Activated naive CD8-positive, alpha-beta T cell (primary cell): ENCODE measurements around the gene SLC19A1.

Experiments used
- H3K27ac Mint-ChIP-seq: one replicate; pipeline ENCODE4 v1.8.0; 2021; ENCODE audit warnings: mixed read lengths
- H3K27me3 Mint-ChIP-seq: one replicate; pipeline ENCODE4 v1.8.0; 2021; ENCODE audit warnings: mixed read lengths
- H3K36me3 Mint-ChIP-seq: one replicate; pipeline ENCODE4 v1.8.0; 2021; ENCODE audit warnings: mixed read lengths
- H3K4me1 Mint-ChIP-seq: one replicate; pipeline ENCODE4 v1.8.0; 2021; ENCODE audit warnings: low read depth, mixed read lengths
- H3K4me3 Mint-ChIP-seq: one replicate; pipeline ENCODE4 v1.8.0; 2021; ENCODE audit warnings: mild to moderate bottlenecking, mixed read lengths
- H3K9me3 Mint-ChIP-seq: one replicate; pipeline ENCODE4 v1.8.0; 2021; ENCODE audit warnings: low read depth, mixed read lengths

The SLC19A1 gene

GRCh38 chr21:45496968-45497845, 45.0 kb downstream of the SLC19A1 start:
- H3K4me1 Mint-ChIP-seq, result peaks cover 5% of the 10 kb centered on the region
- no peaks in the 10 kb centered on the region for H3K36me3 Mint-ChIP-seq
- no peaks in the 10 kb centered on the region for H3K27me3 Mint-ChIP-seq
- H3K9me3 Mint-ChIP-seq, result no peaks in the 10 kb centered on the region
- H3K4me3 Mint-ChIP-seq, result no peak overlapping the region
- H3K27ac Mint-ChIP-seq, result no peak overlapping the region

DNA sequence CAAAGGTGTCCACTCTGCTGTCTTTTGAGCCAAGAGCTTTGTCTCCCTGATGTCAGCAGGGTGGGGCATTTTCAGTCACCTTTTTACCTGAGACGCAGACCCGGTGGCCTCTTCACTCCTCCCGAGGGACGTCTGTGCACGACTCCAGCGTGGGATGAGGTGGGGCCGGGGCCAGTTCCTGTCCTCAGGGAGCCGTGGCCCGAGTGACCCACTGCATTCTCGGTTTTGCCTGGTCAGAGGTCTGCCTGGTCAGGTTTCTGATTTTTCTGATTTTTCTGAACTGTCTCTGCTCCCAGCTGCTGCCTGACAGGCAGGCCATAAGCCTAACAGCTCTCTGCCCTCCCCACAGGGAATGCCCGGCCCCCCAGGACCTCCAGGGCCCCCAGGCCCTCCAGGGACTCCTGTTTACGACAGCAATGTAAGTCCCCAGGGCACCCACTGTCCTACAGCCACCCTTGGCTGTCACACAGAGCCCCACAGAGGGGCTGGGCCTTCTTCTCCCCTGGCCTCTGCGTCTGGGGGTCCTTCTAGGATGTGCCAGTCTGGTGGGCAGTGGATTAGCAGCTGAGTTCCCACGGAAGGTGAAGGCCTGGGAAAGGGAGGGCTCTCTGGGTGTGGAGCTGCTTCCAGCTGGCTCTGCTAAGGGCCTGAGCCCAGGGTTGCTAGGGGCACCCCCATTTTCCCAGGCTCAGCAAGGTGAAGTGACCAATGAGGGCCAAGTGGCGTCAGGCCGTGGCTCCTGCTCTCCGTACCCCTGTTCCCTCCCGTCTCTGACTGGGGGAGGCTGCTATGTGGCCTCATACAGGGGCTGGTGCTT, 45.9 kb downstream of the SLC19A1 start:
- no peak overlapping the region for H3K4me3 Mint-ChIP-seq
- H3K27me3 Mint-ChIP-seq, result no peaks in the 10 kb centered on the region
- no peak overlapping the region for H3K27ac Mint-ChIP-seq
- H3K4me1 Mint-ChIP-seq, result peaks cover 5% of the 10 kb centered on the region
- no peaks in the 10 kb centered on the region for H3K36me3 Mint-ChIP-seq
- no peaks in the 10 kb centered on the region for H3K9me3 Mint-ChIP-seq

DNA sequence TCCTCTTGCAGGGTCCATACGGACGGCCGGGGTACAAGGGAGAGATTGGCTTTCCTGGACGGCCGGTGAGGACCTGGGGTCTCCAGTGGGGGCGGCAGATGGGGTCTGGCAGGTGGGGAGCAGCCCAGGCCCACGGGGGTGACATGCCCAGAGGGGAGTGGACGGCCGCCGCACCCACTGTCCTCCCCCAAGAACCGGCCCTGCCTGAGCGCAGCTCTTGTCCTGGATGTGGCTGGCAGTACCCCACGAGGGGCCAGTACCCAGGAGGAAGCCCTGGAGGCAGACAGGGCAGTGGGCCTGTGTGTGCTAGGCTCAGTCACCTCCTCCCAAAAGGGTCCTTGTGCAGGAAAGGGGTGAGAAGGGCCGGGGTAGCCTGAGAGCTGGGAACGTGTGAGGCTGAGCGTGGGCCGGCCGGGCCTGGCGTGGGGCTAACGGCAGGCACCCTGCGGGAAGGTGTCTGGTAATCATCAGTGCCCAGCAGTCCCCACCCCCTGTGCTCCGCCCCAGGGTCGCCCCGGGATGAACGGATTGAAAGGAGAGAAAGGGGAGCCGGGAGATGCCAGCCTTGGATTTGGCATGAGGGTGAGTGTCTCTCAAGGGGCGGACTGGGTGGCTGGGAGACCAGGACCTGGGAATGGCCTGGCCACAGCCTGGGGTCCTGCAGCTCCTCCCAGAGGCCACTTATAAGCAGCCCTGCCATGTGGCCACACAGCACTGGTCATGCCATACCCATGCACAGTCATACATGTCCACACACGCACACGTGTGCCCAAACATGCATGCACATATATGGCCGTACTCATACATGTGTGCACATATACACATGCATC, 47.2 kb downstream of the SLC19A1 start:
- Mint-ChIP-seq H3K27ac (no peak overlapping the region), H3K27me3 (no peaks in the 10 kb centered on the region), H3K4me3 (no peak overlapping the region), H3K36me3 (no peaks in the 10 kb centered on the region), H3K4me1 (peaks cover 5% of the 10 kb centered on the region), H3K9me3 (no peaks in the 10 kb centered on the region)

DNA sequence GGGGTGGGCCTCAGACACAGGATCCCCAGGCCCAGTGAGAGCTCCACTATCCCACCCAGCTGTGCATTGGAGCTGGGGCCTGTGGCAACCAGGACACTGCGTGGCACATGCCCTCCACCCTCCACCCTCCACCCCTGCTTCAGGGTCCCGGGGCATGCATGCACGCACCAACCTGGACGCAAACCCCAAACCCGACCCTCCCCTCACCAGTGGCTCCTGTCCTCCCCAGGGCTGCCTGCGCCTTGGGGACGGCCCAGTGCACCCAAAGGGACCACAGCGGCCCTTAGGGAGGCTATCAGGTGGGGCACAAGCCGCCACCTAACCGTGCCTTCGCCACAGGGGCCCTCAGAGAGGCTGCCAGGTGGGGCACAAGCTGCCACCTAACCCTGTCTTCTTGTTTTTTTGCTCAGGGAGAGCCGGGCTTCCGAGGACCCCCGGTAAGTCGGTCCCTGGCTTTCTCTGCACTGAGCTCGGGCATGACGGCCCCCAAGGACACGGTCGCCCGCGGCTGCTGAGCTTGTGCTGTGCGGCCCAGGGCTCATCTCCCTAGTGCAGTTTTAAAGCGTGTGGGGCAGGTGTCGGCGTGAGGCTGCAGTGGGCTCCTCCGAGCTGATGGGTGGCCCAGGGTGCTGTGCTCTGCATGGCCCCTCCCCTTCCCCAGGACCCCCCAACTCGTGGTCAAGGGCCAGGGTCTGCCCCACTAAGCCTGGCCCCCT, 47.9 kb downstream of the SLC19A1 start:
- peaks cover under 1% of the 10 kb centered on the region for H3K4me1 Mint-ChIP-seq
- H3K36me3 Mint-ChIP-seq, result no peaks in the 10 kb centered on the region
- H3K27me3 Mint-ChIP-seq, result no peaks in the 10 kb centered on the region
- H3K27ac Mint-ChIP-seq, result no peak overlapping the region
- H3K4me3 Mint-ChIP-seq, result no peak overlapping the region
- no peaks in the 10 kb centered on the region for H3K9me3 Mint-ChIP-seq

DNA sequence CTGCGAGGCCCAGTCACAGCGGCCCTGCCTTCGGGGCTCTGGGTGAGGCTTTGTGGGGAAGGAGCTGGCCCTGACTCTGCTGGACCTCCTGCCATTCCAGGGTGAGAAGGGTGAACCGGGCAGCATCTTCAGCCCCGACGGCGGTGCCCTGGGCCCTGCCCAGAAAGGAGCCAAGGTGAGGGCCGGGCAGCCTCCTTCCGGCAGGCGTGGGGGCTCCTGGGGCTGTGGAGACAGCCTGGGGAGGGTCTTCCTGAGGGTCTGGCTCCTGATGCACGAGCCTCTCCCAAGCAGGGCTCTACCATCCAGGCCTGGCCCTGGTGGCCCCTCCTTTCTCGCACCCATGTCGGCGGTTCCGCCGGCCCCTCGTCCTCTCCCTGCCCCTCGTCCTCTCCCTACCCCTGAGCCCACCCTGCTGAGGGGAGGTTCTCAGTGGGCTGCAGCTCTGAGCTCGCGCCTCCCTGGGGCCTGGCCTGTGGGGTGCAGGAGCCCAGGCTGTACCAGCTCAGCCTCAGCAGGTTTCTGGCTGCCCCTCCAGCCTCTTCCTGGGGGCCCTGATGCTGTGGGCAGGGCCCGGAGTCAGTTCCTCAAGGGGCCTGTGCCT, 48.7 kb downstream of the SLC19A1 start:
- Mint-ChIP-seq H3K27me3 (no peaks in the 10 kb centered on the region), H3K9me3 (no peaks in the 10 kb centered on the region), H3K36me3 (no peaks in the 10 kb centered on the region), H3K4me3 (no peak overlapping the region), H3K4me1 (peaks cover 1% of the 10 kb centered on the region), H3K27ac (no peak overlapping the region)

DNA sequence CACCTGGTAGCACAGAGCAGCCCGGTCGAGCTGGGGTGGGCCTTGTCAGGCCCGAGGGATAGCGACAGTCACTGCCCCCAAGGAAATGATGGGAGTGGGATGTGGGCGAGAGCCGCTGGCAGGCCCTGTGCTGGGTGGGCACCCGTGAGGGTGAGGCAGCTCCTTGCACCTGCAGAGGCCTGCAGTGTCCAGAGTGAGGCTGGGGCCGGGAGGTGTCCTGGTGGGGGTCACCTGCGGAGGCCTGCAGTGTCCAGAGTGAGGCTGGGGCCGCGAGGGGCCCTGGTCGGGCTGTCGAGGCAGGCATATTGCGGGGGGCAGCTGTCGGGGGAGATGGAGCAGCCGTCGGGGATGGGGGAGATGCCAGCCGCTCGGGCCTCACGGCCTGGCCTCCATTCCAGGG, 49.5 kb downstream of the SLC19A1 start:
- H3K4me3 Mint-ChIP-seq, result no peak overlapping the region
- H3K36me3 Mint-ChIP-seq, result no peaks in the 10 kb centered on the region
- H3K27me3 Mint-ChIP-seq, result no peaks in the 10 kb centered on the region
- peaks cover 1% of the 10 kb centered on the region for H3K4me1 Mint-ChIP-seq
- H3K27ac Mint-ChIP-seq, result no peak overlapping the region
- H3K9me3 Mint-ChIP-seq, result no peaks in the 10 kb centered on the region

DNA sequence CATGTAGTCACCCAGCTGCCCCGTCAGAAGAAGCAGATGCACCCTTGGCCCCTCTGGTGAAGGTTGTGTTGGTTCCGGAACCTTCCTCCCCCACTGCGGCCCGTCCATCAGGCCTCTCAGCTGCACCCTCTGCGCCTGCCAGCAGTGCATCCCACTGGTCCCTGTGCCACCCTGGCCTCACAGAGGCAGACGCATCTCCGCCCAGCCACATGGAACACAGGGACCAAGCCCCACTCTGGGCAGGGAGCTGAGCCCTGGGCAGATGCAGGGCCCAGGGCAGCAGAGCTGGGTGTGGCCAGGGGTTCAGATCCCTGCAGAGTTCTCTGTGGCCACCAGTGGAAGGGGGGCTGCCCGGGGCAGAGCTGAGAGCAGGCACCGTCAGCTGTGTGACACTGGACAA, 50.6 kb downstream of the SLC19A1 start:
- no peaks in the 10 kb centered on the region for H3K36me3 Mint-ChIP-seq
- peaks cover 1% of the 10 kb centered on the region for H3K4me1 Mint-ChIP-seq
- H3K4me3 Mint-ChIP-seq, result no peak overlapping the region
- no peaks in the 10 kb centered on the region for H3K27me3 Mint-ChIP-seq
- H3K9me3 Mint-ChIP-seq, result no peaks in the 10 kb centered on the region
- H3K27ac Mint-ChIP-seq, result no peak overlapping the region

GRCh38 chr21:45491056-45491455, 51.2 kb downstream of the SLC19A1 start:
- no peak overlapping the region for H3K4me3 Mint-ChIP-seq
- H3K27ac Mint-ChIP-seq, result no peak overlapping the region
- H3K27me3 Mint-ChIP-seq, result no peaks in the 10 kb centered on the region
- no peaks in the 10 kb centered on the region for H3K36me3 Mint-ChIP-seq
- no peaks in the 10 kb centered on the region for H3K9me3 Mint-ChIP-seq
- H3K4me1 Mint-ChIP-seq, result peaks cover 1% of the 10 kb centered on the region

GRCh38 chr21:45490049-45490731, 52.0 kb downstream of the SLC19A1 start:
- Mint-ChIP-seq H3K4me3 (no peak overlapping the region), H3K27me3 (no peaks in the 10 kb centered on the region), H3K9me3 (no peaks in the 10 kb centered on the region), H3K4me1 (peaks cover 1% of the 10 kb centered on the region), H3K27ac (no peak overlapping the region), H3K36me3 (no peaks in the 10 kb centered on the region)

DNA sequence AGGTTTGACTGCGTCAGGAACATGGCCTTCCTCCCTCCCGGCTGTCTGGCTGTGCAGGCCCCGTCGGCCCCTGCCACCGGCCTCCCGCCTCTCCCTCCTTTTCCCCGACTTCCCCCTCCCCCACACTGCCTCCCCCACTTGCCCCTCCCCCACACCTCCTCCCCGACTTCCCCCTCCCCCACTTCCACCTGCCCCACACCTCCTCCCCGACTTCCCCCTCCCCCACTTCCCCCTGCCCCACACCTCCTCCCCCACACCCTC, 52.6 kb downstream of the SLC19A1 start:
- H3K27ac Mint-ChIP-seq, result no peak overlapping the region
- H3K36me3 Mint-ChIP-seq, result no peaks in the 10 kb centered on the region
- no peak overlapping the region for H3K4me3 Mint-ChIP-seq
- H3K4me1 Mint-ChIP-seq, result peaks cover 1% of the 10 kb centered on the region
- no peaks in the 10 kb centered on the region for H3K27me3 Mint-ChIP-seq
- H3K9me3 Mint-ChIP-seq, result no peaks in the 10 kb centered on the region

- H3K27me3 Mint-ChIP-seq, result no peaks in the 10 kb centered on the region
- H3K4me3 Mint-ChIP-seq, result no peak overlapping the region
- no peaks in the 10 kb centered on the region for H3K36me3 Mint-ChIP-seq
- H3K9me3 Mint-ChIP-seq, result no peaks in the 10 kb centered on the region
- H3K4me1 Mint-ChIP-seq, result peaks cover 5% of the 10 kb centered on the region
- no peak overlapping the region for H3K27ac Mint-ChIP-seq
Observed at GRCh38 chr21:45488931-45489721, 53.1 kb downstream of the SLC19A1 start.

DNA sequence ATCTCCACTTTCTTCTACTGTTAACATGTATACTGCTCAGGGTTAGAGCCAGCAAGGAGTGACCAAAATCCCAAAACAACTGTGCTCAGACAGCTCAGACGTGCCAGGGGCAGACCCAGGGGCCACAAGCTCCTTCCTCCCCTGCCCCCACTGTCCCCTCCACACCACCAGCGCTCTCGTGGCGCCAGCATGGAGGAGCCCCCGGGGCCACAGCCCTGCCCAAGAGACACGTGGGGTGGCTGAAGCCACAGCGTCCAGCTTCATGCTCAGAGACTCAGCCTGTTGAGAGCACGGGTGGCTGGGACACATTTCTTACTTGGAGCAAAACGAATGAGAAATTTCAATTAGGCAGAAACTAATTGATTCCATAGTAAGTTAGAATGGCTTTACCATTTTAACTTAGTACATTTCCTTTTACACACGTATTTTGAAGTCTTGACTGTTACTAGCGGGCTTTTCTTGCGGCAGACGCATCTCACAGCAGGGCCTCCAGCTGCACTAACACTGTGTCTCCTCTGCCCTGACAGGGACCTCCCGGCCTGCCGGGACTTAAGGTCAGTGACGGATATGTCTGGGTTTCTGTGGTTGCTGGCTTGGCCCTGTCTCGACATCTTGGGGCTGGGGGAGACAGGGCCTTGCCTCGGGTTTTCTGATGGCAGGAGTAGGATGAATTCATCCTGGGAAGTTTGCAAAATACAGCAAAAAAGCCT, 54.2 kb downstream of the SLC19A1 start:
- H3K27me3 Mint-ChIP-seq, result no peaks in the 10 kb centered on the region
- H3K9me3 Mint-ChIP-seq, result no peaks in the 10 kb centered on the region
- H3K4me1 Mint-ChIP-seq, result peaks cover 11% of the 10 kb centered on the region
- H3K36me3 Mint-ChIP-seq, result no peaks in the 10 kb centered on the region
- no peak overlapping the region for H3K4me3 Mint-ChIP-seq
- H3K27ac Mint-ChIP-seq, result no peak overlapping the region
